Upper lobe of left lung (tissue), 4 donors: ENCODE data around the gene IFNA16.
"Not testable (repeated sequence)": the region's sequence is repeated elsewhere in the genome, so short reads cannot be mapped to it uniquely, and the experiment has no call there.

Experiments used
- EP300 ChIP-seq, 4 donors: sonication (generic); formaldehyde crosslinking; IDR thresholded peaks; one replicate each; pipeline ENCODE4 v1.5.1; 2017; ENCODE audit warnings: antibody characterized with exemption in 4 of 4, control low read depth in 2 of 4
- POLR2A ChIP-seq, 4 donors: fragments of 450-650 bp; IDR thresholded peaks; one replicate each; pipeline ENCODE4 v1.5.1; 2016 to 2017; ENCODE audit warnings: antibody characterized with exemption in 4 of 4, mild to moderate bottlenecking in 2 of 4
- POLR2AphosphoS5 ChIP-seq, 2 donors: sonication (generic); formaldehyde crosslinking; IDR thresholded peaks; one replicate each; pipeline ENCODE4 v1.5.1; 2017; ENCODE audit warnings: antibody characterized with exemption in 2 of 2
- TF ChIP-seq, protein P1 (sequence below), 6 experiments: fragments of 450-650 bp in 4 of 6; fragments of 200-600 bp in 2 of 6; sonication (generic) in 2 of 6; IDR thresholded peaks; one replicate each; pipeline ENCODE4 v1.5.1; 2016 to 2019; ENCODE audit warnings: antibody characterized with exemption in 6 of 6

DNA sequence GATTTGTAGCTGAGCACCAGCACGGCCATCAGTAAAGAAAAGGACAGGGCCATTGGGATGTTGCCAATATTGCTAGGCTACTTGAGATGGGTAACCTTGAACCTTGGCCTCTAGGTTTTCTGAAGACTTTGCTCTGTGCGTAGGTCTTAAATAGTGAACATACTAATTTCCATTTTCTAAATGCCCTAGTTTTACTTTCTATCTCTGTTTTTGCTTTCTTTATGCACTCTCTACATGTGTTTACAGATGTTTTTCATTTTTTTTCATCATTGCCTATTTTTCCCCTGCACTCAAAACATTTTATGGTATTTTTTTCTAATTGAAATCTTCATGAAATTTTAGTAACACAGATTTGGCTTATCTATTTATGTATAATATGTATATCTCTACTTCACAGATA is 50.6 kb downstream of the IFNA16 start, which contains the start of gene IFNA21:
- TF ChIP-seq, protein P1, sequence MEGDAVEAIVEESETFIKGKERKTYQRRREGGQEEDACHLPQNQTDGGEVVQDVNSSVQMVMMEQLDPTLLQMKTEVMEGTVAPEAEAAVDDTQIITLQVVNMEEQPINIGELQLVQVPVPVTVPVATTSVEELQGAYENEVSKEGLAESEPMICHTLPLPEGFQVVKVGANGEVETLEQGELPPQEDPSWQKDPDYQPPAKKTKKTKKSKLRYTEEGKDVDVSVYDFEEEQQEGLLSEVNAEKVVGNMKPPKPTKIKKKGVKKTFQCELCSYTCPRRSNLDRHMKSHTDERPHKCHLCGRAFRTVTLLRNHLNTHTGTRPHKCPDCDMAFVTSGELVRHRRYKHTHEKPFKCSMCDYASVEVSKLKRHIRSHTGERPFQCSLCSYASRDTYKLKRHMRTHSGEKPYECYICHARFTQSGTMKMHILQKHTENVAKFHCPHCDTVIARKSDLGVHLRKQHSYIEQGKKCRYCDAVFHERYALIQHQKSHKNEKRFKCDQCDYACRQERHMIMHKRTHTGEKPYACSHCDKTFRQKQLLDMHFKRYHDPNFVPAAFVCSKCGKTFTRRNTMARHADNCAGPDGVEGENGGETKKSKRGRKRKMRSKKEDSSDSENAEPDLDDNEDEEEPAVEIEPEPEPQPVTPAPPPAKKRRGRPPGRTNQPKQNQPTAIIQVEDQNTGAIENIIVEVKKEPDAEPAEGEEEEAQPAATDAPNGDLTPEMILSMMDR (IDR thresholded peaks at IDR 0.05): not testable (repeated sequence)
- TF ChIP-seq POLR2A, POLR2AphosphoS5, EP300 (IDR thresholded peaks at IDR 0.05): not testable (repeated sequence)
